ENCODE results near the gene TOMM5. TPM values are rescaled to one million over a fixed set of nuclear protein-coding genes. Genes with fewer than 3 reads are reported as not detected.

The TOMM5 gene
- total RNA-seq, 2 donors from 2014 or later: 45.5 to 63.9 TPM

DNA sequence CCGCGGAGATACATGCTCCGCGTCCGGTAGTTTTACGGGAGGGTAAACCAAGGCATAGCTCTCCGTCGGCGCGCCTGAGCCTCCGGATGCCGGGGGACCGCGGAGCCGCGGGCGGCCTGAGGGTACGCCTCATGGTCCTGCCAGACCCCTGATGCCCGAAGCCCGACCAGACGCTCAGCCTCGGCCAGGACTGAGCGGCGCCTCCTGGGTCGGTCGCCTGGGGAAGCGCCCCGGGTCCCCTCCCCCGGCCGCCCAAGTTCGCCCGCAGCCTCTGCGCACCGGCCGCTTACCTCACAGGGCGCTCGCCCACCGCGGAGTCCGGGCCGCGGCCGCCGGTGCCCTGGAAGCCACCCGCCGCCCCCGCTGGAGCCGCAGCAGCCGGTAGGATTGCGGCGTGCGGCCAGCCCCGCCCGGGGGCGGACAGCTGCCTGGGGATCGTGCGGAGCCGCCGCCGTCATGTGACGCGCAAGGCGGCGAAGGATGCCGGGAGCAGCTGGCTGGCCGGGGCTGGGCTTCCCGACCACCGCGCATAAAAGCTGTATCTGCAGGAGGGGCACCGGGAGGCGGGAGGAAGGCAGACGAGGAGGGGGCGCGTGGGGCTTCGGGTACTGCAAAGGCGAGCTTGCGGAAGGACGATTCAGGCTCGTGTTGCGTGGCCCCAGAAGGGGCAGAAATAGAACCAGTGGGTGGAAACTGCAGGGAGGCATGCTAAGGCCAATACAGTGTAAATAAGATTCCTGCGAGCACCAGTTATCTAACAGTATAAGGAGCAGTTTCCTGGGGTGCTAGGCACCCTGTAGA lies 16.3 kb downstream of the TOMM5 start, which contains the start of gene FBXO10:
TSS of gene FBXO10 (minus strand) at position 460 of the 801 bp plus-strand sequence. CDS start 34,612 bp downstream, outside the sequence.
- TF ChIP-seq, protein P1, sequence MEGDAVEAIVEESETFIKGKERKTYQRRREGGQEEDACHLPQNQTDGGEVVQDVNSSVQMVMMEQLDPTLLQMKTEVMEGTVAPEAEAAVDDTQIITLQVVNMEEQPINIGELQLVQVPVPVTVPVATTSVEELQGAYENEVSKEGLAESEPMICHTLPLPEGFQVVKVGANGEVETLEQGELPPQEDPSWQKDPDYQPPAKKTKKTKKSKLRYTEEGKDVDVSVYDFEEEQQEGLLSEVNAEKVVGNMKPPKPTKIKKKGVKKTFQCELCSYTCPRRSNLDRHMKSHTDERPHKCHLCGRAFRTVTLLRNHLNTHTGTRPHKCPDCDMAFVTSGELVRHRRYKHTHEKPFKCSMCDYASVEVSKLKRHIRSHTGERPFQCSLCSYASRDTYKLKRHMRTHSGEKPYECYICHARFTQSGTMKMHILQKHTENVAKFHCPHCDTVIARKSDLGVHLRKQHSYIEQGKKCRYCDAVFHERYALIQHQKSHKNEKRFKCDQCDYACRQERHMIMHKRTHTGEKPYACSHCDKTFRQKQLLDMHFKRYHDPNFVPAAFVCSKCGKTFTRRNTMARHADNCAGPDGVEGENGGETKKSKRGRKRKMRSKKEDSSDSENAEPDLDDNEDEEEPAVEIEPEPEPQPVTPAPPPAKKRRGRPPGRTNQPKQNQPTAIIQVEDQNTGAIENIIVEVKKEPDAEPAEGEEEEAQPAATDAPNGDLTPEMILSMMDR (IDR thresholded peaks at IDR 0.05): no peak
- Histone ChIP-seq H3K27ac (peak within 1 kb of the TSS; percentile 88 to 90), H3K27me3 (no peaks in the 10 kb centered on the region), H3K4me3 (peak within 1 kb of the TSS; percentile 88 to 96), H3K9me3 (no peaks in the 10 kb centered on the region), H3K36me3 (no peaks in the 10 kb centered on the region), H3K4me1 (peaks cover 0 to 17% of the 10 kb centered on the region in 2 donors)
- DNase-seq (ENCODE audit: low spot score): peak; percentile 61

DNA sequence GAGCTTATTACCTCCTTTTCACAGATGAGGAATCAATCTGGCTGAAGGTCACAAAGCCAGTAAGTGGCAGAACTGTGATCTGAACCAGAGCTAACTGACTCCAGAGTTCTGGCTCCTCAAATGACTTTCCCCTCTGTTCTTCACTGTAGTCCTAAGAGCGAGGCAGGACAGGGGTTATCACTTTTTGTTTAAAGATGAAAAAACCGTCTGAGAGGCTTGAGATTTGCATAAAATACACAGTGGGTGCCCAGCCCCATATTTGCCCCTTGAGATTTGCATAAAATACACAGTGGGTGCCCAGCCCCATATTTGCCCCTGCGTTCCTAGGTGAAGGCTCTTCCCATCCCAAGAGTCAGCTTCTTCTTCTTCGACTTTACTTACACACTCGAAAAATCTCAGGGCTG lies 16.9 kb downstream of the TOMM5 start:
- peak overlapping the region; percentile 88 to 90 for H3K27ac ChIP-seq
- no peaks in the 10 kb centered on the region for H3K9me3 ChIP-seq
- H3K4me3 ChIP-seq: peak overlapping the region; percentile 88 to 96
- TF ChIP-seq, protein P1 (IDR thresholded peaks at IDR 0.05): no peak
- H3K4me1 ChIP-seq: peaks cover 0 to 17% of the 10 kb centered on the region in 2 donors
- DNase-seq (ENCODE audit: low spot score): no peak
- H3K27me3 ChIP-seq: no peaks in the 10 kb centered on the region
- no peaks in the 10 kb centered on the region for H3K36me3 ChIP-seq

DNA sequence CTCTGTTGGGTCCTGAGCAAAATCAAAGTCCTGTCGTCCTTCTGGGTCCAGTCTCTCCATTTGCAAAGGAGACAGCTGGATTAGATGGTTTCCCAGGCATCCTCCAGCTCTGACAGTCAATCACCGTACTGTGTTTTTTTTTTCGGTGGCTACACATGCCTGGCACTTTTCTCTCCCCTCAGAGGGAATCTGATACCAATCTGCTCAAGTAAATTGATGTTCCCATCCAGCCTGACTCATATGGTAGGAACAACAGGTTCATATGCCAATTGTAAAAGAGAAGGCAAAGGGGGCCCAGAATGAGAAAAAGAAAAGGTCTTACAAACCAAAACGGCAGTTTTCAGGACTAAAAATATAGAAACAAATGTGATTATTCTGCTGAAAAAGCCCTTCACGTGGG lies 17.4 kb downstream of the TOMM5 start:
- TF ChIP-seq, protein P1 (IDR thresholded peaks at IDR 0.05): no peak
- DNase-seq (ENCODE audit: low spot score): no peak
- Histone ChIP-seq H3K27ac (peak overlapping the region; percentile 88 to 90), H3K4me3 (peak overlapping the region in 1 of 2 donors; percentile 88), H3K36me3 (no peaks in the 10 kb centered on the region), H3K27me3 (no peaks in the 10 kb centered on the region), H3K4me1 (peaks cover 0 to 17% of the 10 kb centered on the region in 2 donors), H3K9me3 (no peaks in the 10 kb centered on the region)

DNA sequence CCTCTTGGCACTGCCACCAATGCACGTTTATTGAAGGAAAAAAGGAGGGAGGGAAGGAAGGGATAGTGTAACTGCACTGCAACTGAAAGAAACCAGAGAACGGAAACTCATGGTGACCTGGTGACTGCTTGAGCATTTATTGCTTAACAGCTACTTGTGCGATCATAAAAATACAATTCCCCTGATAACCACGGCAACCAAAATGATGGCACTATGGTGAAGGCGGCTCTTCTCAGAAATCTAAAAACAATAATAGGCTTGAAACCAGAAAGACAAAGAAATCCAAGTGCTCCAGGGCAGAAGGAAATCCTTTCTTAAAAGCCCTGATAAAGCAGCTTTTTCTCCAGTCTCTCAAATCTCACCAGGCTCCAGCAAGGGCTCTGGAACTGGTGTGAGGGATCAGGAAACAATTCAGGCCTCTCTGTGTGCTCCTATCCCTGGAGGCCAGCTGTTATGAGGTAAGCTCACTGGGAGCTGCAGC lies 18.1 kb downstream of the TOMM5 start:
- TF ChIP-seq, protein P1 (IDR thresholded peaks at IDR 0.05): no peak
- Histone ChIP-seq H3K27me3 (no peaks in the 10 kb centered on the region), H3K4me1 (peaks cover 0 to 17% of the 10 kb centered on the region in 2 donors)

DNA sequence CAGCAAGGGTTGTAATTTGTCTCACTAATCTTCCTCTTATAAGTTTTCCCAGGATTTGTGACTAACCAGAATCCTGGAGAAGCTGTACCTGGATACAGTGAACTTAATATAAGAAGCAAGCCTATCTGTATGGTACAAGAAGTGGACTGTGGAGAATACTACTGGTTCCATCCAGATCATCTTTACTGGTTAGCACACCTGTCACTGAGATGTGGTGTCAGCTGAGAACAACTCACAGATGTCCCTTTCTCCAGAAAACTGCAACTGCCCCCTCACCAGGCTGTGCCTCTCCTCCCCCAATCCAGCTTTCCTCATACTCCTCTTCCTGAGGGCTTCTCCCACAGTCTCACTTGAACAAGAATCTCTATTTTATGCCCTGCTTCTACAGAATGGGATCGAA lies 21.1 kb downstream of the TOMM5 start:
- no peaks in the 10 kb centered on the region for H3K36me3 ChIP-seq
- H3K27ac ChIP-seq: no peak overlapping the region
- no peak for DNase-seq (ENCODE audit: low spot score)
- no peaks in the 10 kb centered on the region for H3K9me3 ChIP-seq
- TF ChIP-seq, protein P1 (IDR thresholded peaks at IDR 0.05): no peak
- no peaks in the 10 kb centered on the region for H3K27me3 ChIP-seq
- peaks cover 0 to 17% of the 10 kb centered on the region in 2 donors for H3K4me1 ChIP-seq
- no peak overlapping the region for H3K4me3 ChIP-seq

More for the DNA sequence above, 18.1 kb downstream of the TOMM5 start:
- no peak overlapping the region for H3K27ac ChIP-seq
- H3K36me3 ChIP-seq: no peaks in the 10 kb centered on the region
- no peak overlapping the region for H3K4me3 ChIP-seq
- no peak for DNase-seq (ENCODE audit: low spot score)
- no peaks in the 10 kb centered on the region for H3K9me3 ChIP-seq
